H9 (cell line): ENCODE results near the gene SPPL3. TPM values are rescaled to one million over a fixed set of nuclear protein-coding genes. Genes with fewer than 3 reads are reported as not detected.

ENCODE experiments used
- DNase-seq: peaks from one replicate; pipeline ENCODE4 v3.0.0-alpha.2; 2017
- H2AFZ ChIP-seq: one replicate; pipeline ENCODE4 v1.6.1; 2013; ENCODE audit warnings: mild to moderate bottlenecking, low read length, control low read depth, moderate library complexity
- H2AK5ac ChIP-seq: 2 replicates; pipeline ENCODE4 v1.6.1; 2013; ENCODE audit warnings: low read length, control low read depth, mixed read lengths; ENCODE audit not compliant: insufficient read length
- H2BK120ac ChIP-seq: one replicate; pipeline ENCODE4 v1.6.1; 2013; ENCODE audit warnings: low read depth, mild to moderate bottlenecking, low read length, control low read depth, inconsistent platforms; ENCODE audit not compliant: poor library complexity, severe bottlenecking
- H2BK12ac ChIP-seq: 2 replicates; pipeline ENCODE4 v1.6.1; 2013; ENCODE audit warnings: low read length, control low read depth, mixed read lengths, low read depth; ENCODE audit not compliant: insufficient read length
- H2BK15ac ChIP-seq: 2 replicates; pipeline ENCODE4 v1.6.1; 2013; ENCODE audit warnings: low read depth, low read length, control low read depth
- H2BK20ac ChIP-seq: one replicate; pipeline ENCODE4 v1.6.1; 2013; ENCODE audit warnings: low read depth, mild to moderate bottlenecking, low read length, control low read depth, inconsistent platforms; ENCODE audit not compliant: poor library complexity, severe bottlenecking
- H2BK5ac ChIP-seq: 2 replicates; pipeline ENCODE4 v1.6.1; 2013; ENCODE audit warnings: low read length, control low read depth, mixed read lengths; ENCODE audit not compliant: insufficient read length
- H3K14ac ChIP-seq: 2 replicates; pipeline ENCODE4 v1.6.1; 2013; ENCODE audit warnings: low read length, control low read depth; ENCODE audit not compliant: insufficient read depth
- H3K18ac ChIP-seq: 2 replicates; pipeline ENCODE4 v1.6.1; 2013; ENCODE audit warnings: low read depth, mild to moderate bottlenecking, mixed read lengths, low read length, control low read depth; ENCODE audit not compliant: insufficient read length
- H3K23ac ChIP-seq: 2 replicates; pipeline ENCODE4 v1.6.1; 2013; ENCODE audit warnings: low read length, control low read depth, mixed read lengths, low read depth; ENCODE audit not compliant: insufficient read length
- H3K23me2 ChIP-seq: 2 replicates; pipeline ENCODE4 v1.6.1; 2013; ENCODE audit warnings: low read depth, mild to moderate bottlenecking, mixed read lengths, low read length, control low read depth; ENCODE audit not compliant: insufficient read length, poor library complexity, severe bottlenecking
- H3K27ac ChIP-seq: 2 replicates; pipeline ENCODE4 v1.5.1; 2013; ENCODE audit warnings: low read length, control low read depth, mixed read lengths, low read depth; ENCODE audit not compliant: insufficient read length
- H3K27me3 ChIP-seq: 2 replicates; pipeline ENCODE4 v1.6.1; 2013; ENCODE audit warnings: low read length, control low read depth, inconsistent platforms; ENCODE audit not compliant: insufficient read depth
- H3K4ac ChIP-seq: 2 replicates; pipeline ENCODE4 v1.6.1; 2013; ENCODE audit warnings: low read depth, mild to moderate bottlenecking, control low read depth, inconsistent platforms, low read length, moderate library complexity
- H3K4me1 ChIP-seq: 2 replicates; pipeline ENCODE4 v1.6.1; 2013; ENCODE audit warnings: low read length, control low read depth, inconsistent platforms; ENCODE audit not compliant: insufficient read depth
- H3K4me2 ChIP-seq: 2 replicates; pipeline ENCODE4 v1.6.1; 2013; ENCODE audit warnings: low read length, control low read depth, mixed read lengths; ENCODE audit not compliant: insufficient read length, insufficient read depth
- H3K56ac ChIP-seq: 2 replicates; pipeline ENCODE4 v1.6.1; 2013; ENCODE audit warnings: low read depth, mild to moderate bottlenecking, mixed read lengths, low read length, control low read depth; ENCODE audit not compliant: insufficient read length
- H3K79me1 ChIP-seq: 2 replicates; pipeline ENCODE4 v1.6.1; 2013; ENCODE audit warnings: low read depth, mild to moderate bottlenecking, moderate library complexity, low read length, control low read depth, inconsistent platforms; ENCODE audit not compliant: insufficient read depth, poor library complexity, severe bottlenecking
- H3K79me2 ChIP-seq: 2 replicates; pipeline ENCODE4 v1.6.1; 2013; ENCODE audit warnings: low read length, control low read depth, inconsistent platforms; ENCODE audit not compliant: insufficient read depth
- H3K9ac ChIP-seq: 2 replicates; pipeline ENCODE4 v1.6.1; 2013; ENCODE audit warnings: low read length, control low read depth, mixed read lengths; ENCODE audit not compliant: insufficient read length; ENCODE audit errors: extremely low read depth
- H3K9me3 ChIP-seq: one replicate; pipeline ENCODE4 v1.6.1; 2013; ENCODE audit warnings: low read depth, low read length, inconsistent platforms; ENCODE audit not compliant: control insufficient read depth
- H3T11ph ChIP-seq: one replicate; pipeline ENCODE4 v1.6.1; 2013; ENCODE audit warnings: mild to moderate bottlenecking, low read length, control low read depth, inconsistent platforms
- H4K20me1 ChIP-seq: one replicate; pipeline ENCODE4 v1.6.1; 2013; ENCODE audit not compliant: control insufficient read depth, insufficient read length, insufficient read depth
- H4K5ac ChIP-seq: 2 replicates; pipeline ENCODE4 v1.6.1; 2013; ENCODE audit warnings: low read depth, mild to moderate bottlenecking, mixed read lengths, low read length, control low read depth; ENCODE audit not compliant: insufficient read length
- H4K8ac ChIP-seq: replicated peaks from 2 replicates; pipeline ENCODE4 v1.6.1; 2013; ENCODE audit warnings: low read length, control low read depth, mixed read lengths, low read depth; ENCODE audit not compliant: insufficient read length
- H4K91ac ChIP-seq: 2 replicates; pipeline ENCODE4 v1.6.1; 2013; ENCODE audit warnings: low read depth, mild to moderate bottlenecking, moderate library complexity, mixed read lengths, low read length, control low read depth; ENCODE audit not compliant: insufficient read length
- H3K27ac Mint-ChIP-seq, 3 experiments: 2 replicates in 2 of 3; 3 replicates in 1 of 3; pipeline ENCODE4 v1.8.0; 2020 to 2021; ENCODE audit warnings: mixed read lengths in 3 of 3, mild to moderate bottlenecking in 1 of 3, moderate library complexity in 1 of 3
- H3K27me3 Mint-ChIP-seq: 2 replicates; pipeline ENCODE4 v1.8.0; 2021; ENCODE audit warnings: low read depth, mild to moderate bottlenecking, moderate library complexity, mixed read lengths
- H3K36me3 Mint-ChIP-seq, 3 experiments: 2 replicates in 2 of 3; 3 replicates in 1 of 3; pipeline ENCODE4 v1.8.0; 2020 to 2021; ENCODE audit warnings: low read depth in 3 of 3, mixed read lengths in 3 of 3; ENCODE audit not compliant: insufficient read depth in 1 of 3
- H3K4me1 Mint-ChIP-seq, 2 experiments: 2 replicates each; pipeline ENCODE4 v1.8.0; 2020; ENCODE audit warnings: mixed read lengths in 2 of 2
- H3K4me3 Mint-ChIP-seq, 2 experiments: 2 replicates in 1 of 2; 3 replicates in 1 of 2; pipeline ENCODE4 v1.8.0; 2020 to 2021; ENCODE audit warnings: mild to moderate bottlenecking in 2 of 2, mixed read lengths in 2 of 2, moderate library complexity in 1 of 2
- H3K9me3 Mint-ChIP-seq, 2 experiments: 2 replicates in 1 of 2; 3 replicates in 1 of 2; pipeline ENCODE4 v1.8.0; 2020; ENCODE audit warnings: mild to moderate bottlenecking in 2 of 2, mixed read lengths in 2 of 2, moderate library complexity in 1 of 2
- WGBS: extraction: QIAGEN DNeasy Blood & Tissue Kit; methylation state at CpG from one replicate; pipeline ENCODE4 v1.1.7; 2013; ENCODE audit warnings: missing lambda C conversion rate, low lambda C conversion rate, mixed read lengths; ENCODE audit not compliant: insufficient read length; ENCODE audit errors: extremely low coverage; 5-methylcytosine and 5-hydroxymethylcytosine counted together
- total RNA-seq: library from RNA; stranded (reverse); gene quantifications from 2 replicates; pipeline ENCODE4 v1.2.1, GENCODE V29; 2021
- TF ChIP-seq, protein P1 (sequence below): fragments of 200-600 bp; sonication (generic); conservative IDR thresholded peaks from 3 replicates; pipeline ENCODE4 v1.8.0; 2021; ENCODE audit warnings: antibody characterized with exemption, mild to moderate bottlenecking

SPPL3 gene
- total RNA-seq, 1 experiment from 2014 or later: 46.3 TPM

DNA sequence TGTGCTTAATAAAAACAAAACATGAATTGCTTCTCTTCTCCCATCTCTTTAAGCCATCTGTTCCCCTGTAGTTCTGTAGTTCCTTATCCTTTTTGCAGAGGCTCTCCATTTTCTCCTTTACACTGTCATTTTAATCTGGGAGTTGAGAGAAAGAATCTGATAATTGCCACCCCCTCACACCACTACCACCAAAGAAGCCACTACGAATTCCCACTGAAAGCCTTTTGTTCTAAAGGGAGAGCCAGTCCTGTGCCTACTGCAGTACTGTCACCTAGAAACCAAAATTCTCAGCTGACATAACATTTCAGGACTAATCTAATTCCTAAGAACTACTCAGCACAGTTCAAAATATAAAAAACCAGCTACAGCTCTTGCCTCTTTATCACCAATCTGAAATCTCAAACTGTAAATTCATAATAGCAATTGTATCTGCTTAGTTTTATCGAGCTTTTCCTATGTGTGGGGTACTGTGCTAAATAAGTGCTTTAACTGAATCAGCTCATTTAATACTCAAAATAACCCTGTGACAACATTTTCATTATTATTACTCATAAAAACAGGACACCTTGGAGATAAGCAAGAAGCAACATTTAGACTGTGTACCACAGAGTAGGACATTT is 72.4 kb downstream of the SPPL3 start:
- H3K4me1 ChIP-seq: no peaks in the 10 kb centered on the region
- H4K91ac ChIP-seq: no peak overlapping the region
- no peak overlapping the region for H3K18ac ChIP-seq
- no peak overlapping the region for H3K27ac ChIP-seq
- H2AFZ ChIP-seq: no peak overlapping the region
- no peak overlapping the region for H4K5ac ChIP-seq
- H3K9me3 ChIP-seq: no peaks in the 10 kb centered on the region
- Mint-ChIP-seq H3K36me3 (no peaks in the 10 kb centered on the region; a peak in 3 of 7 replicates), H3K27me3 (no peaks in the 10 kb centered on the region), H3K4me3 (no peak overlapping the region), H3K27ac (no peak overlapping the region), H3K9me3 (peaks cover 2 to 3% of the 10 kb centered on the region in 2 experiments; a peak in 3 of 5 replicates), H3K4me1 (peaks cover 14 to 16% of the 10 kb centered on the region in 2 experiments)
- no peak overlapping the region for H3K9ac ChIP-seq
- no peak overlapping the region for H2BK15ac ChIP-seq
- H3K56ac ChIP-seq: no peak overlapping the region
- no peak overlapping the region for H2BK5ac ChIP-seq
- H2BK12ac ChIP-seq: no peak overlapping the region
- no peak overlapping the region for H4K8ac ChIP-seq
- no peaks in the 10 kb centered on the region for H3K27me3 ChIP-seq
- H3K23ac ChIP-seq: no peak overlapping the region
- no peak overlapping the region for H2AK5ac ChIP-seq
- no peak overlapping the region for H3K14ac ChIP-seq
- H3K23me2 ChIP-seq: no peaks in the 10 kb centered on the region
- H3K79me2 ChIP-seq: no peaks in the 10 kb centered on the region; the same call in none of the 2 replicates
- no CpG with 5 or more reads among the region's 2 CpGs for WGBS
- H3K4ac ChIP-seq: no peak overlapping the region
- no peak overlapping the region for H2BK20ac ChIP-seq
- H3K4me2 ChIP-seq: no peak overlapping the region
- TF ChIP-seq, protein P1, sequence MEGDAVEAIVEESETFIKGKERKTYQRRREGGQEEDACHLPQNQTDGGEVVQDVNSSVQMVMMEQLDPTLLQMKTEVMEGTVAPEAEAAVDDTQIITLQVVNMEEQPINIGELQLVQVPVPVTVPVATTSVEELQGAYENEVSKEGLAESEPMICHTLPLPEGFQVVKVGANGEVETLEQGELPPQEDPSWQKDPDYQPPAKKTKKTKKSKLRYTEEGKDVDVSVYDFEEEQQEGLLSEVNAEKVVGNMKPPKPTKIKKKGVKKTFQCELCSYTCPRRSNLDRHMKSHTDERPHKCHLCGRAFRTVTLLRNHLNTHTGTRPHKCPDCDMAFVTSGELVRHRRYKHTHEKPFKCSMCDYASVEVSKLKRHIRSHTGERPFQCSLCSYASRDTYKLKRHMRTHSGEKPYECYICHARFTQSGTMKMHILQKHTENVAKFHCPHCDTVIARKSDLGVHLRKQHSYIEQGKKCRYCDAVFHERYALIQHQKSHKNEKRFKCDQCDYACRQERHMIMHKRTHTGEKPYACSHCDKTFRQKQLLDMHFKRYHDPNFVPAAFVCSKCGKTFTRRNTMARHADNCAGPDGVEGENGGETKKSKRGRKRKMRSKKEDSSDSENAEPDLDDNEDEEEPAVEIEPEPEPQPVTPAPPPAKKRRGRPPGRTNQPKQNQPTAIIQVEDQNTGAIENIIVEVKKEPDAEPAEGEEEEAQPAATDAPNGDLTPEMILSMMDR: no peak
- no peak for DNase-seq
- no peak overlapping the region for H2BK120ac ChIP-seq
- peaks cover 8% of the 10 kb centered on the region for H3K79me1 ChIP-seq
- H3T11ph ChIP-seq: no peak overlapping the region
- H4K20me1 ChIP-seq: no peaks in the 10 kb centered on the region
